ENCODE data around the gene GCDH. TPM values are rescaled to one million over a fixed set of nuclear protein-coding genes. Genes with fewer than 3 reads are reported as not detected.
A peak's percentile ranks its signal among the peaks of the same experiment; 100 is the strongest.

The GCDH gene
- total RNA-seq, 2 donors from 2014 or later: 58.1 to 62.9 TPM

DNA sequence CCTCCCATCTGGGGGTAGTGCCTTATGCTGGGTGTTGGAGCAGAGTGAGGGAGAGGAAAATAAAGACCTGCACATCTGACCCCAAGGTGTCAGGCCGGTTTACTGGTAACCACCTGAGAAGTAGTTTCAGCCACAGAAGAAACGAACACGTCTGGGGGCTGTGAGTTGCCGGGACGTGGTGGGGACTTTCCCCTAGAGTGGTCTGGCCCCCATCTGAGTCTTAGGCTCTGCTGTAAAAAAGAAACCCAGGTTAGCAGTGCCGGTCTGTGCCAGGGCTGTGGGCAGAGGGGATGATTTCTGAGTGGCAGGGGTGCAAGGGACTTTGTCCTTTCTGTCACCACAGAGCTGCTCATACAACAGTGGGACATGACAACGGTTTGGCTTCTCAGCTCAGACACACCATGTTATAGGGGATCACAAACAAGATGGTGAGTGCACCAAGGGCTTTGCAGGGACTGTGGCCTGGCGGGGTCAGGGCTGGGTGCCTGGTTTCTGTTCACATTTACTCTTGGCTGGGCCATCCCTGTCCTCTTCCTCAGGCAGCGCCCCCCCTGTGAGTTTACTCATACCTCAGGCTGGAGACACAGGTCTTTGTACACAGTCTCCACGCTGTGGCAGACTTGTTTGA is 9.0 kb downstream of the GCDH start:
- peaks cover 23% of the 10 kb centered on the region for H3K36me3 ChIP-seq (ENCODE audit: control insufficient read depth, insufficient read depth, low read length)
- Mint-ChIP-seq H3K4me3 (no peak overlapping the region), H3K27ac (no peak overlapping the region), H3K27me3 (ENCODE audit: insufficient read depth) (no peaks in the 10 kb centered on the region), H3K9me3 (no peaks in the 10 kb centered on the region), H3K4me1 (no peaks in the 10 kb centered on the region), H3K36me3 (ENCODE audit: low read depth) (peaks cover 26% of the 10 kb centered on the region)
- no peaks in the 10 kb centered on the region for H3K4me1 ChIP-seq (ENCODE audit: control insufficient read depth, insufficient read depth, low read length)
- no peak overlapping the region for H3K9ac ChIP-seq (ENCODE audit: extremely low read depth, low read length, poor library complexity, severe bottlenecking)
- no peak for TF ChIP-seq CTCF (conservative IDR thresholded peaks at IDR 0.05)
- H3K27ac ChIP-seq (ENCODE audit: low read depth, low read length): no peak overlapping the region
- H3K9me3 ChIP-seq (ENCODE audit: control insufficient read depth, low read length): no peaks in the 10 kb centered on the region
- 93 to 95% methylated on average over 10 of the region's 10 CpGs for WGBS, 2 experiments (ENCODE audit: insufficient coverage in 1 of 2, insufficient read length in 1 of 2)
- no peak overlapping the region for H3K4me3 ChIP-seq (ENCODE audit: low read length)
- no peaks in the 10 kb centered on the region for H3K27me3 ChIP-seq (ENCODE audit: control insufficient read depth, insufficient read depth, low read length, poor library complexity, severe bottlenecking)
- DNase-seq: no peak

- Mint-ChIP-seq H3K27ac (no peak overlapping the region), H3K27me3 (ENCODE audit: insufficient read depth) (no peaks in the 10 kb centered on the region), H3K9me3 (no peaks in the 10 kb centered on the region), H3K4me1 (peaks cover 1% of the 10 kb centered on the region), H3K4me3 (no peak overlapping the region), H3K36me3 (ENCODE audit: low read depth) (peaks cover 3% of the 10 kb centered on the region)
- no peaks in the 10 kb centered on the region for H3K9me3 ChIP-seq (ENCODE audit: control insufficient read depth, low read length)
- H3K9ac ChIP-seq (ENCODE audit: extremely low read depth, low read length, poor library complexity, severe bottlenecking): no peak overlapping the region
- 91% methylated on average over 9 of the region's 9 CpGs for WGBS, 2 experiments (ENCODE audit: insufficient coverage in 1 of 2, insufficient read length in 1 of 2)
- no peaks in the 10 kb centered on the region for H3K27me3 ChIP-seq (ENCODE audit: control insufficient read depth, insufficient read depth, low read length, poor library complexity, severe bottlenecking)
- H3K27ac ChIP-seq (ENCODE audit: low read depth, low read length): no peak overlapping the region
- no peak for TF ChIP-seq CTCF (conservative IDR thresholded peaks at IDR 0.05)
- DNase-seq: no peak
- no peak overlapping the region for H3K4me3 ChIP-seq (ENCODE audit: low read length)
- H3K4me1 ChIP-seq (ENCODE audit: control insufficient read depth, insufficient read depth, low read length): no peaks in the 10 kb centered on the region
- H3K36me3 ChIP-seq (ENCODE audit: control insufficient read depth, insufficient read depth, low read length): no peaks in the 10 kb centered on the region
Observed at GRCh38 chr19:12907166-12907565, 16.2 kb downstream of the GCDH start.

DNA sequence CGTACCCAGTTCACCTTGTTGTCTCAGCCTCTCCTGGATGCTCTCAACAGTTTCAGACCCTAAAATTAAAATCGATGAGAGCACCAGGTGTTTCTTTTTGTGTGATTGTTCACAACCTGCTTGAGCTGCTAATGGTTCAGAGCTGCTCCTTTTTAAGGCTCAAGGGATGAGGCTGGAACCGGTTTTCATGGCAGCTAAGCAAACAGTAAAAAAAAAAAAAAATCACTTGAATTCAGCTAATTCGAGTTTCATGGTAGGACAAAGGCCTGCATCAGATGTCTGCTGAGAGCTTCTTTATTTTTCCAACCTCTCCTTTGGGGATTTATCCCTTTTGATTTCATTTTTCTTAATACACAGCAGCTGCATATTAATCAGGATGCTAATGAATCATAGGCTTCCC is 21.6 kb downstream of the GCDH start:
- WGBS, 2 experiments (ENCODE audit: insufficient coverage in 1 of 2, insufficient read length in 1 of 2): 69 to 79% methylated on average over 4 of the region's 4 CpGs
- Mint-ChIP-seq H3K27ac (peak overlapping the region; percentile 97), H3K36me3 (ENCODE audit: low read depth) (no peaks in the 10 kb centered on the region), H3K4me3 (no peak overlapping the region), H3K4me1 (peaks cover 22% of the 10 kb centered on the region), H3K27me3 (ENCODE audit: insufficient read depth) (no peaks in the 10 kb centered on the region), H3K9me3 (no peaks in the 10 kb centered on the region)
- Histone ChIP-seq H3K9me3 (ENCODE audit: control insufficient read depth, low read length) (no peaks in the 10 kb centered on the region), H3K4me3 (ENCODE audit: low read length) (no peak overlapping the region), H3K27ac (ENCODE audit: low read depth, low read length) (peak overlapping the region; percentile 61), H3K9ac (ENCODE audit: extremely low read depth, low read length, poor library complexity, severe bottlenecking) (no peak overlapping the region), H3K4me1 (ENCODE audit: control insufficient read depth, insufficient read depth, low read length) (peaks cover 6% of the 10 kb centered on the region), H3K27me3 (ENCODE audit: control insufficient read depth, insufficient read depth, low read length, poor library complexity, severe bottlenecking) (no peaks in the 10 kb centered on the region), H3K36me3 (ENCODE audit: control insufficient read depth, insufficient read depth, low read length) (no peaks in the 10 kb centered on the region)
- DNase-seq: no peak
- TF ChIP-seq CTCF (conservative IDR thresholded peaks at IDR 0.05): no peak
